H1 (cell line): ENCODE data around the gene GPR160. TPM values are rescaled to one million over a fixed set of nuclear protein-coding genes. Genes with fewer than 3 reads are reported as not detected.
A peak's percentile ranks its signal among the peaks of the same experiment; 100 is the strongest.

ENCODE experiments used
- CTCF ChIA-PET: fragments of 300-600 bp; sonication (Branson Sonifier 250); formaldehyde crosslinking; loops from one replicate; lab custom pipeline; 2021; ENCODE audit not compliant: partially characterized antibody; lab: Charles Lee
- POLR2A ChIA-PET: fragments of 300-600 bp; sonication (Branson Sonifier 250); formaldehyde crosslinking; loops from one replicate; lab custom pipeline; 2021; ENCODE audit warnings: inconsistent platforms; ENCODE audit not compliant: partially characterized antibody; lab: Charles Lee
- DNase-seq, 2 experiments: peaks; one replicate each; pipeline versions ENCODE4 v3.0.0 to v3.0.0-alpha.2; 2010 to 2022; ENCODE audit warnings: low spot score in 2 of 2, low read depth in 1 of 2, mixed read lengths in 1 of 2
- FAIRE-seq: peaks from 2 replicates; lab custom pipeline; 2011; peaks lifted over from hg19 to GRCh38; lab: Jason Lieb, UNC
- H2AFZ ChIP-seq: 2 replicates; pipeline ENCODE4 v1.8.1; 2012; ENCODE audit warnings: low read length, inconsistent platforms
- H2AK5ac ChIP-seq: 2 replicates; pipeline ENCODE4 v1.6.1; 2013; ENCODE audit warnings: low read depth, low read length
- H2BK120ac ChIP-seq: replicated peaks from 2 replicates; pipeline ENCODE3; 2013; ENCODE audit warnings: low read depth, low read length, inconsistent platforms
- H2BK12ac ChIP-seq: 2 replicates; pipeline ENCODE4 v1.6.1; 2013; ENCODE audit warnings: low read depth, low read length
- H2BK15ac ChIP-seq: 2 replicates; pipeline ENCODE4 v1.6.1; 2013; ENCODE audit warnings: low read length
- H2BK20ac ChIP-seq: 2 replicates; pipeline ENCODE4 v1.6.1; 2013; ENCODE audit warnings: low read length
- H2BK5ac ChIP-seq: 2 replicates; pipeline ENCODE4 v1.6.1; 2013; ENCODE audit warnings: low read depth, low read length
- H3K14ac ChIP-seq: 2 replicates; pipeline ENCODE4 v1.6.1; 2013; ENCODE audit warnings: inconsistent platforms; ENCODE audit not compliant: insufficient read length
- H3K18ac ChIP-seq: 2 replicates; pipeline ENCODE4 v1.6.1; 2013; ENCODE audit warnings: low read length; ENCODE audit errors: extremely low read depth
- H3K23ac ChIP-seq: 2 replicates; pipeline ENCODE4 v1.6.1; 2013; ENCODE audit warnings: inconsistent platforms; ENCODE audit not compliant: insufficient read length
- H3K23me2 ChIP-seq: 2 replicates; pipeline ENCODE4 v1.6.1; 2013; ENCODE audit warnings: low read depth, low read length
- H3K27ac ChIP-seq: 2 replicates; pipeline ENCODE4 v1.6.1; 2011; ENCODE audit warnings: low read depth, low read length, inconsistent platforms
- H3K27me3 ChIP-seq, 4 experiments: replicated peaks in 1 of 4; 1 replicate in 1 of 4; 2 replicates in 3 of 4; pipeline versions ENCODE4 v1.6.1 to v1.8.1; 2011 to 2013; ENCODE audit warnings: low read length in 3 of 4, mild to moderate bottlenecking in 3 of 4, inconsistent platforms in 2 of 4, mixed read lengths in 2 of 4, moderate library complexity in 1 of 4; ENCODE audit not compliant: control insufficient read depth in 3 of 4, insufficient read depth in 3 of 4; ENCODE audit errors: extremely low read depth in 1 of 4
- H3K36me3 ChIP-seq, 4 experiments: 2 replicates each; pipeline versions ENCODE4 v1.6.1 to v1.8.1; 2011 to 2013; ENCODE audit warnings: mild to moderate bottlenecking in 4 of 4, low read length in 3 of 4, moderate library complexity in 2 of 4, control low read depth in 1 of 4, inconsistent platforms in 1 of 4; ENCODE audit not compliant: insufficient read depth in 4 of 4, control insufficient read depth in 2 of 4
- H3K4ac ChIP-seq: replicated peaks from 2 replicates; pipeline ENCODE3; 2013; ENCODE audit warnings: low read length, low read depth, mixed read lengths, inconsistent platforms; ENCODE audit not compliant: insufficient read length
- H3K4me1 ChIP-seq, 4 experiments: replicated peaks in 1 of 4; 1 replicate in 1 of 4; 2 replicates in 3 of 4; pipeline versions ENCODE4 v1.6.1 to v1.8.1; 2011 to 2013; ENCODE audit warnings: low read length in 3 of 4, inconsistent platforms in 2 of 4, mixed read lengths in 1 of 4; ENCODE audit not compliant: insufficient read depth in 4 of 4, control insufficient read depth in 3 of 4
- H3K4me2 ChIP-seq, 2 experiments: 2 replicates each; pipeline versions ENCODE4 v1.6.1 to v1.8.1; 2011 to 2013; ENCODE audit warnings: low read depth in 2 of 2, low read length in 2 of 2, control low read depth in 1 of 2, inconsistent platforms in 1 of 2, mild to moderate bottlenecking in 1 of 2; ENCODE audit not compliant: insufficient read depth in 1 of 2
- H3K4me3 ChIP-seq, 4 experiments: fragments of 200-600, 300-600 bp in 1 of 4; sonication (generic), shearing (Covaris generic), sonication (Bioruptor Twin) in 1 of 4; 2 replicates each; pipeline versions ENCODE4 v1.5.1 to v1.8.1; 2011 to 2016; ENCODE audit warnings: low read length in 4 of 4, low read depth in 3 of 4, control low read depth in 2 of 4, inconsistent platforms in 2 of 4, mild to moderate bottlenecking in 2 of 4, mixed read lengths in 1 of 4, moderate library complexity in 1 of 4; ENCODE audit not compliant: insufficient read depth in 2 of 4; ENCODE audit errors: extremely low read depth in 1 of 4
- H3K56ac ChIP-seq: replicated peaks from 2 replicates; pipeline ENCODE3; 2013; ENCODE audit warnings: low read depth, mild to moderate bottlenecking, mixed read lengths, low read length, inconsistent platforms; ENCODE audit not compliant: insufficient read length
- H3K79me1 ChIP-seq: 2 replicates; pipeline ENCODE4 v1.6.1; 2013; ENCODE audit warnings: low read depth, low read length, control low read depth
- H3K79me2 ChIP-seq, 2 experiments: 2 replicates each; pipeline versions ENCODE4 v1.6.1 to v1.8.1; 2012 to 2013; ENCODE audit warnings: low read length in 2 of 2, mild to moderate bottlenecking in 2 of 2, inconsistent platforms in 1 of 2; ENCODE audit not compliant: insufficient read depth in 2 of 2, control insufficient read depth in 1 of 2
- H3K9ac ChIP-seq, 4 experiments: replicated peaks in 1 of 4; 1 replicate in 1 of 4; 2 replicates in 3 of 4; pipeline versions ENCODE4 v1.6.1 to v1.8.1; 2011 to 2013; ENCODE audit warnings: low read depth in 3 of 4, low read length in 3 of 4, control low read depth in 2 of 4, mild to moderate bottlenecking in 2 of 4, moderate library complexity in 2 of 4, inconsistent platforms in 1 of 4; ENCODE audit errors: extremely low read depth in 1 of 4
- H3K9me3 ChIP-seq, 2 experiments: 2 replicates each; pipeline versions ENCODE4 v1.6.1 to v1.8.1; 2012 to 2013; ENCODE audit warnings: mild to moderate bottlenecking in 2 of 2, moderate library complexity in 2 of 2, control low read depth in 1 of 2, inconsistent platforms in 1 of 2, low read depth in 1 of 2, low read length in 1 of 2, mixed read lengths in 1 of 2; ENCODE audit not compliant: insufficient read depth in 2 of 2
- H4K20me1 ChIP-seq, 2 experiments: replicated peaks in 1 of 2; 2 replicates each; pipeline versions ENCODE3 to v1.8.1; 2011 to 2013; ENCODE audit warnings: inconsistent platforms in 2 of 2, low read length in 2 of 2, mild to moderate bottlenecking in 1 of 2; ENCODE audit not compliant: insufficient read depth in 2 of 2, control insufficient read depth in 1 of 2
- H4K5ac ChIP-seq: 2 replicates; pipeline ENCODE4 v1.6.1; 2013; ENCODE audit warnings: low read length, low read depth, mixed read lengths, inconsistent platforms; ENCODE audit not compliant: insufficient read length
- H4K8ac ChIP-seq: 2 replicates; pipeline ENCODE4 v1.8.0; 2013; ENCODE audit warnings: mild to moderate bottlenecking, moderate library complexity, low read length, inconsistent platforms; ENCODE audit not compliant: insufficient read depth; ENCODE audit errors: extremely low read depth
- H4K91ac ChIP-seq: replicated peaks from 2 replicates; pipeline ENCODE3; 2013; ENCODE audit warnings: low read length, mixed read lengths, inconsistent platforms; ENCODE audit not compliant: insufficient read length
- CEBPB ChIP-seq: IDR thresholded peaks from 2 replicates; pipeline ENCODE4 v1.6.1; 2012; ENCODE audit warnings: low read depth, low read length
- HDAC6 ChIP-seq: IDR thresholded peaks from one replicate; pipeline ENCODE4 v1.7.1; 2012; ENCODE audit warnings: low read depth, mild to moderate bottlenecking, inconsistent platforms, low read length, moderate library complexity
- WGBS, 2 experiments: shearing (Covaris generic) in 1 of 2; methylation state at CpG; one replicate each; pipeline versions ENCODE4 v1.1.6 to v1.1.7; 2013 to 2015; ENCODE audit warnings: low lambda C conversion rate in 2 of 2, mixed read lengths in 2 of 2, inconsistent platforms in 1 of 2, low coverage in 1 of 2, missing lambda C conversion rate in 1 of 2; ENCODE audit not compliant: insufficient replicate concordance in 2 of 2, insufficient coverage in 1 of 2, insufficient read length in 1 of 2; ENCODE audit errors: extremely low coverage in 1 of 2, missing lambda C conversion rate in 1 of 2; 5-methylcytosine and 5-hydroxymethylcytosine counted together
- polyA plus RNA-seq, 7 experiments: library from polyadenylated mRNA; depleted of rRNA in 3 of 7; stranded (reverse) in 5 of 7; unstranded in 2 of 7; fragments of >200 nt in 5 of 7; fragments of 200-250 nt in 2 of 7; gene quantifications; 1 replicate in 5 of 7; 2 replicates in 1 of 7; 4 replicates in 1 of 7; pipeline versions ENCODE4 v1.2.1 to v1.2.3, GENCODE V29; 2011 to 2013; ENCODE audit warnings: missing spikeins in 2 of 7, mixed read lengths in 2 of 7
- total RNA-seq: library from RNA; stranded (reverse); fragmentation: NEBNext Ultra II Directional; extraction: Animal tissue kit (Norgen Biotek cat#: 25700); gene quantifications from 2 replicates; pipeline ENCODE4 v1.2.1, GENCODE V29; 2021

GPR160 gene
- total and polyA plus RNA-seq, 2 of the 8 experiments (the other 6 are each of a cell fraction or from before 2014, with no cell fraction given), result 14.3 to 16.6 TPM

- peak; percentile 42 for FAIRE-seq
Measured at GRCh38 chr3:170059447-170059846, 21.7 kb downstream of the GPR160 start.

More at GRCh38 chr3:170059447-170059846, 21.7 kb downstream of the GPR160 start:
- Histone ChIP-seq H3K36me3 (no peaks in the 10 kb centered on the region), H3K56ac (no peak overlapping the region), H4K20me1 (no peaks in the 10 kb centered on the region), H3K14ac (no peak overlapping the region), H2AFZ (no peak overlapping the region), H3K9ac (no peak overlapping the region), H2BK120ac (no peak overlapping the region), H2BK12ac (no peak overlapping the region), H3K4me3 (peak overlapping the region in 1 of 4 experiments; percentile 14; a peak in 1 of 8 replicates), H4K8ac (no peak overlapping the region), H3K18ac (0 out of 2 replicates have a peak overlapping the region, but pooled peaks have one; percentile 38), H3K27me3 (no peaks in the 10 kb centered on the region), H3K23me2 (no peaks in the 10 kb centered on the region), H3K79me1 (no peaks in the 10 kb centered on the region), H2BK15ac (no peak overlapping the region), H3K4me2 (peak overlapping the region in 1 of 2 experiments; percentile 60; a peak in 2 of 4 replicates), H2BK5ac (peak overlapping the region; percentile 10; the same call in 1 of the 2 replicates), H2AK5ac (no peak overlapping the region), H4K5ac (no peak overlapping the region), H3K4me1 (peaks cover 6 to 20% (median 15%) of the 10 kb centered on the region in 4 experiments), H2BK20ac (no peak overlapping the region), H3K9me3 (no peaks in the 10 kb centered on the region), H3K27ac (no peak overlapping the region), H4K91ac (peak overlapping the region; percentile 75), H3K79me2 (no peaks in the 10 kb centered on the region), H3K4ac (no peak overlapping the region), H3K23ac (no peak overlapping the region)
- TF ChIP-seq HDAC6 (no peak), CEBPB (0 out of 2 replicates have a peak, but pooled peaks have one; percentile 24)
- POLR2A ChIA-PET, result interaction anchor here (1.0 to 1.7 kb wide), 3 partner anchors 10 to 92 kb away, joined by 3 to 4 read pairs (median 3); no protein-coding TSS in a partner anchor
- CTCF ChIA-PET, result interaction anchor here (1.4 kb wide), 1 partner anchor 13 kb away, joined by 3 read pairs; no protein-coding TSS in a partner anchor
- DNase-seq, result peak in 1 of 2 experiments; percentile 41
- 42% methylated on average over 1 of the region's 1 CpG; no CpG with 5 or more reads in 1 of the 2 experiments for WGBS, 2 experiments
